Large intestine (tissue), 3 donors: ENCODE data around the gene LRRC8A. TPM values are rescaled to one million over a fixed set of nuclear protein-coding genes. Genes with fewer than 3 reads are reported as not detected.
A peak's percentile ranks its signal among the peaks of the same experiment; 100 is the strongest.
"Not testable (repeated sequence)": the region's sequence is repeated elsewhere in the genome, so short reads cannot be mapped to it uniquely, and the experiment has no call there.

Source experiments
- DNase-seq, 2 donors: peaks; one replicate each; pipeline versions ENCODE4 v3.0.0 to v3.0.0-alpha.2; 2013
- H3K27ac ChIP-seq: one replicate; pipeline ENCODE4 v1.5.1; 2013; ENCODE audit warnings: low read length
- H3K27me3 ChIP-seq: 2 replicates; pipeline ENCODE4 v1.6.1; 2013; ENCODE audit warnings: low read length; ENCODE audit not compliant: control insufficient read depth, insufficient read depth
- H3K36me3 ChIP-seq: 2 replicates; pipeline ENCODE4 v1.6.1; 2013; ENCODE audit warnings: low read length; ENCODE audit not compliant: control insufficient read depth, insufficient read depth
- H3K4me1 ChIP-seq: one replicate; pipeline ENCODE4 v1.6.1; 2013; ENCODE audit warnings: low read length; ENCODE audit not compliant: control insufficient read depth, insufficient read depth
- H3K4me3 ChIP-seq: one replicate; pipeline ENCODE4 v1.5.1; 2013; ENCODE audit warnings: low read length
- H3K9me3 ChIP-seq: one replicate; pipeline ENCODE4 v1.6.1; 2013; ENCODE audit warnings: mild to moderate bottlenecking, low read depth, low read length, moderate library complexity; ENCODE audit not compliant: control insufficient read depth
- WGBS: methylation state at CpG from one replicate; pipeline ENCODE4 v1.1.5; 2013; ENCODE audit warnings: low lambda C conversion rate; ENCODE audit not compliant: insufficient coverage; 5-methylcytosine and 5-hydroxymethylcytosine counted together
- polyA plus RNA-seq: library from polyadenylated mRNA; unstranded; fragments of 120-200 nt; gene quantifications from one replicate; pipeline ENCODE4 v1.2.1, GENCODE V29; 2013

LRRC8A gene
- polyA plus RNA-seq, 1 donor, result 18.5 TPM

- H3K27me3 ChIP-seq, result no peaks in the 10 kb centered on the region
- no peaks in the 10 kb centered on the region for H3K4me1 ChIP-seq
- H3K36me3 ChIP-seq, result no peaks in the 10 kb centered on the region
- WGBS, result no CpG with 5 or more reads among the region's 9 CpGs
- no peaks in the 10 kb centered on the region for H3K9me3 ChIP-seq
- DNase-seq, result no peak
- no peak overlapping the region for H3K4me3 ChIP-seq
- H3K27ac ChIP-seq, result no peak overlapping the region
Measured at GRCh38 chr9:128937310-128938165, 55.6 kb downstream of the LRRC8A start.

GRCh38 chr9:128940271-128940921, 58.5 kb downstream of the LRRC8A start:
- Histone ChIP-seq H3K27me3 (no peaks in the 10 kb centered on the region), H3K9me3 (no peaks in the 10 kb centered on the region), H3K36me3 (peaks cover 5% of the 10 kb centered on the region), H3K27ac (no peak overlapping the region), H3K4me1 (peaks cover 6% of the 10 kb centered on the region), H3K4me3 (no peak overlapping the region)
- no CpG with 5 or more reads among the region's 15 CpGs for whole genome bisulfite sequencing
- no peak for DNase-seq

- Histone ChIP-seq H3K27ac (no peak overlapping the region), H3K27me3 (no peaks in the 10 kb centered on the region), H3K4me1 (peaks cover 7% of the 10 kb centered on the region), H3K9me3 (no peaks in the 10 kb centered on the region), H3K36me3 (peaks cover 11% of the 10 kb centered on the region), H3K4me3 (no peak overlapping the region)
- WGBS, result no CpG with 5 or more reads among the region's 12 CpGs
- no peak for DNase-seq
Measured at GRCh38 chr9:128940946-128941755, 59.2 kb downstream of the LRRC8A start.

- no CpG with 5 or more reads among the region's 7 CpGs for WGBS
- Histone ChIP-seq H3K27ac (no peak overlapping the region), H3K4me1 (peaks cover 17% of the 10 kb centered on the region), H3K27me3 (no peaks in the 10 kb centered on the region), H3K36me3 (peaks cover 12% of the 10 kb centered on the region), H3K9me3 (no peaks in the 10 kb centered on the region), H3K4me3 (no peak overlapping the region)
- DNase-seq, result no peak
Measured at GRCh38 chr9:128943832-128944620, 62.1 kb downstream of the LRRC8A start.

GRCh38 chr9:128944966-128945365, 63.0 kb downstream of the LRRC8A start:
- Histone ChIP-seq H3K36me3 (peaks cover 14% of the 10 kb centered on the region), H3K4me1 (peaks cover 17% of the 10 kb centered on the region)
- H3K9me3 ChIP-seq, DNase-seq, H3K27me3 ChIP-seq, H3K27ac ChIP-seq, H3K4me3 ChIP-seq: not testable (repeated sequence)
- WGBS, result no CpG with 5 or more reads among the region's 7 CpGs

- no CpG with 5 or more reads among the region's 19 CpGs for WGBS
- Histone ChIP-seq H3K9me3 (no peaks in the 10 kb centered on the region), H3K27ac (no peak overlapping the region), H3K4me1 (peaks cover 17% of the 10 kb centered on the region), H3K27me3 (no peaks in the 10 kb centered on the region), H3K36me3 (peaks cover 22% of the 10 kb centered on the region), H3K4me3 (no peak overlapping the region)
- DNase-seq, result no peak
Measured at GRCh38 chr9:128945798-128946501, 64.0 kb downstream of the LRRC8A start.

- H3K4me3 ChIP-seq, result peak overlapping the region; percentile 68
- H3K4me1 ChIP-seq, result peaks cover 17% of the 10 kb centered on the region
- no peaks in the 10 kb centered on the region for H3K27me3 ChIP-seq
- 33% methylated on average over 1 of the region's 30 CpGs for WGBS
- H3K9me3 ChIP-seq, result no peaks in the 10 kb centered on the region
- peak overlapping the region; percentile 89 for H3K27ac ChIP-seq
- peaks cover 22% of the 10 kb centered on the region for H3K36me3 ChIP-seq
- DNase-seq, result no peak
Measured at GRCh38 chr9:128946571-128947276, 64.8 kb downstream of the LRRC8A start.

- Histone ChIP-seq H3K27ac (peak overlapping the region; percentile 89), H3K4me1 (peaks cover 17% of the 10 kb centered on the region), H3K27me3 (no peaks in the 10 kb centered on the region), H3K4me3 (peak overlapping the region; percentile 68), H3K36me3 (peaks cover 25% of the 10 kb centered on the region), H3K9me3 (no peaks in the 10 kb centered on the region)
- WGBS, result no CpG with 5 or more reads among the region's 20 CpGs
- DNase-seq, result no peak
Measured at GRCh38 chr9:128947277-128947526, 65.3 kb downstream of the LRRC8A start.

- peak within 1 kb of the TSS; percentile 89 for H3K27ac ChIP-seq
- 0% methylated on average over 4 of the region's 86 CpGs for WGBS
- H3K4me1 ChIP-seq, result peaks cover 17% of the 10 kb centered on the region
- H3K27me3 ChIP-seq, result no peaks in the 10 kb centered on the region
- H3K9me3 ChIP-seq, result no peaks in the 10 kb centered on the region
- H3K36me3 ChIP-seq, result peaks cover 27% of the 10 kb centered on the region
- peak; percentile 92 to 93 for DNase-seq
- H3K4me3 ChIP-seq, result peak within 1 kb of the TSS; percentile 68
Measured at GRCh38 chr9:128947527-128948301, 65.8 kb downstream of the LRRC8A start, which contains the start of the genes DOLK and NUP188. Gene DOLK (minus strand): TSS chr9:128947603. CDS start chr9:128947303, 300 bp downstream. Gene NUP188 (plus strand): TSS chr9:128947699. CDS start chr9:128947720, 21 bp downstream.
